ENCODE results near the gene ZNF784.

Gene ZNF784

GRCh38 chr19:55599842-55600661 is 24.3 kb downstream of the ZNF784 start, which contains the start of gene ZNF524:
Gene ZNF524 (plus strand): TSS chr19:55600288. CDS start chr19:55602113, 1,825 bp downstream.
- Histone ChIP-seq H3K4me2 (ENCODE audit: low read depth, low read length) (peak within 1 kb of the TSS; percentile 88), H3K9me3 (replicated peaks; ENCODE audit: insufficient read depth, low read length) (no peaks in the 10 kb centered on the region), H3K79me2 (ENCODE audit: low read length) (0 out of 2 replicates have a peak, but pooled peaks cover 7% of the 10 kb centered on the region), H3K36me3 (replicated peaks; ENCODE audit: insufficient read depth, low read length) (no peaks in the 10 kb centered on the region), H3K27ac (ENCODE audit: low read length) (peak within 1 kb of the TSS; percentile 80), H2AFZ (ENCODE audit: low read length) (peak within 1 kb of the TSS; percentile 63), H3K27me3 (replicated peaks; ENCODE audit: insufficient read depth, low read length) (no peaks in the 10 kb centered on the region), H3K9ac (ENCODE audit: low read length) (peak within 1 kb of the TSS; percentile 89), H3K4me1 (ENCODE audit: low read length) (peaks cover 12% of the 10 kb centered on the region; the same call in 1 of the 2 replicates), H3K4me3 (ENCODE audit: low read length) (peak within 1 kb of the TSS; percentile 68), H4K20me1 (ENCODE audit: insufficient read depth, low read length) (no peaks in the 10 kb centered on the region), H3F3A (ENCODE audit: insufficient read depth, low read length) (peaks cover 29% of the 10 kb centered on the region), H3K9me2 (replicated peaks; ENCODE audit: insufficient read depth, low read length) (no peaks in the 10 kb centered on the region)
- DNase-seq, result peak; percentile 88
- TF ChIP-seq EZH2phosphoT487 (IDR thresholded peaks at IDR 0.05; ENCODE audit: low read length), result no peak
- TF ChIP-seq, protein P1, sequence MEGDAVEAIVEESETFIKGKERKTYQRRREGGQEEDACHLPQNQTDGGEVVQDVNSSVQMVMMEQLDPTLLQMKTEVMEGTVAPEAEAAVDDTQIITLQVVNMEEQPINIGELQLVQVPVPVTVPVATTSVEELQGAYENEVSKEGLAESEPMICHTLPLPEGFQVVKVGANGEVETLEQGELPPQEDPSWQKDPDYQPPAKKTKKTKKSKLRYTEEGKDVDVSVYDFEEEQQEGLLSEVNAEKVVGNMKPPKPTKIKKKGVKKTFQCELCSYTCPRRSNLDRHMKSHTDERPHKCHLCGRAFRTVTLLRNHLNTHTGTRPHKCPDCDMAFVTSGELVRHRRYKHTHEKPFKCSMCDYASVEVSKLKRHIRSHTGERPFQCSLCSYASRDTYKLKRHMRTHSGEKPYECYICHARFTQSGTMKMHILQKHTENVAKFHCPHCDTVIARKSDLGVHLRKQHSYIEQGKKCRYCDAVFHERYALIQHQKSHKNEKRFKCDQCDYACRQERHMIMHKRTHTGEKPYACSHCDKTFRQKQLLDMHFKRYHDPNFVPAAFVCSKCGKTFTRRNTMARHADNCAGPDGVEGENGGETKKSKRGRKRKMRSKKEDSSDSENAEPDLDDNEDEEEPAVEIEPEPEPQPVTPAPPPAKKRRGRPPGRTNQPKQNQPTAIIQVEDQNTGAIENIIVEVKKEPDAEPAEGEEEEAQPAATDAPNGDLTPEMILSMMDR (IDR thresholded peaks at IDR 0.05; ENCODE audit: low read length), result no peak
- TF ChIP-seq EZH2 (optimal IDR thresholded peaks at IDR 0.05; ENCODE audit: low read depth, low read length), result no peak

DNA sequence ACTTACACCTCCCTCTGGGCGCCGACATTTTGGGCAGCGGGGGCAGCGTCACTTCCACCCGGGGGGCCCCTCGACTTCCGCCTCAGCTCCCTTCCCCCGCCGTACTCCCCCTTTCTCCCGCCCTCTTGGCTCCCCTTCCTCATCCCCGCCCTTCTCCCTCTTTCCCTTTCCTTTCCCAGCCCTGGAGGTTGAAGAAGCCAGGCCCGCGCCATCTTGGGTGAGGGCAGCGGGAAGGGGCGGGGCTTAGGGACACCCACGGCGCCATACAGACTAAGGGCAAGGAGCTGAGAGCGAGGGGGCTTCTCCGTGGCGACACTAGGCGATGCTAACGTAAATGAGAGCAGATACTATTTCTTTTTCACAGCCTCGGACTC is 24.9 kb downstream of the ZNF784 start, which contains the start of gene FIZ1:
Gene FIZ1 (minus strand): TSS at position 50 of the 374 bp plus-strand sequence. CDS start 1,652 bp downstream, outside the sequence.
- H2AFZ ChIP-seq (ENCODE audit: low read length), result peak within 1 kb of the TSS; percentile 63
- no peaks in the 10 kb centered on the region for H3K9me2 ChIP-seq (replicated peaks; ENCODE audit: insufficient read depth, low read length)
- no peaks in the 10 kb centered on the region for H3K36me3 ChIP-seq (replicated peaks; ENCODE audit: insufficient read depth, low read length)
- peak within 1 kb of the TSS; percentile 80 for H3K27ac ChIP-seq (ENCODE audit: low read length)
- H4K20me1 ChIP-seq (ENCODE audit: insufficient read depth, low read length), result no peaks in the 10 kb centered on the region
- no peaks in the 10 kb centered on the region for H3K9me3 ChIP-seq (replicated peaks; ENCODE audit: insufficient read depth, low read length)
- peak; percentile 93 for DNase-seq
- H3K27me3 ChIP-seq (replicated peaks; ENCODE audit: insufficient read depth, low read length), result no peaks in the 10 kb centered on the region
- H3K4me2 ChIP-seq (ENCODE audit: low read depth, low read length), result peak within 1 kb of the TSS; percentile 88
- H3F3A ChIP-seq (ENCODE audit: insufficient read depth, low read length), result peaks cover 23% of the 10 kb centered on the region
- H3K79me2 ChIP-seq (ENCODE audit: low read length), result 0 out of 2 replicates have a peak, but pooled peaks cover 7% of the 10 kb centered on the region
- peak within 1 kb of the TSS; percentile 68 for H3K4me3 ChIP-seq (ENCODE audit: low read length)
- H3K9ac ChIP-seq (ENCODE audit: low read length), result peak within 1 kb of the TSS; percentile 89
- H3K4me1 ChIP-seq (ENCODE audit: low read length), result peaks cover 8% of the 10 kb centered on the region; the same call in 1 of the 2 replicates
- TF ChIP-seq EZH2 (optimal IDR thresholded peaks at IDR 0.05; ENCODE audit: low read depth, low read length) (no peak), EZH2phosphoT487 (IDR thresholded peaks at IDR 0.05; ENCODE audit: low read length) (no peak)
- TF ChIP-seq, protein P1 (IDR thresholded peaks at IDR 0.05; ENCODE audit: low read length), result no peak

DNA sequence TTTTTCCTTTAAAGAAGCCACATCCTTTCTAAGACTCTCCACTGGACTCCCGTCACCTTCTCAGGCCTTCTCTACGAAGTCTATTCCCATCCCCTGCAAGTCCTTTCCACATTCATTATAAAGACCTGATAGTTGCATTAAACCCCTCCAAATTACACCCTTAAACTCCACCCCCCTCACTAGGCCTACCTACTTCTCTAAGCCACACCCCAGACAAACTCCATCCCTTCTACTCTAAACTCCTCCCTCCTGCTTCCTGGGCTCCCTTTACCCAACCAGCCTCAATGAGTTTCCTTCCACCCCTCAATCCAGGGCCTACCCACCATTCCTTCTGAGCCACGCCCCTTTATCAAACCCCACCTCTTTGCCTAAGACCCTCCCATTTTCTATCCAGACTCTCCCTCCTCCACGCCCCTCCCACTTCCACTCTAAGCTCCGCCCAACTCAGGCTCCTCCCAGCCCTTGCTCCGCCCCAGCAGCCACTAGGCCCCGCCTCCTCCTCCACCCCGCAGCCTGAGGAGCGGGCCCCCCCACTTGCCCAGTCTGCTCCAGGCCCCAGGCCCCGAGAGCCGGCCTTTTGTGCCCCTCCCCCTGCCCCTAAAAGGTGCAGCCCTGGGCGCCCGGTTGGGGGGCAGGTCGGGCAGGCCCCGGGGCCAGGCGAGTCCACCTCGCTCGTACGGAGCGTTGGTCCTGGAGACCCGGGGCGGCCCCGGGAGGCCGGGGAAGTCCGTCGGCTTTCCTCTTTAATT is 25.5 kb downstream of the ZNF784 start:
- Histone ChIP-seq H3K79me2 (ENCODE audit: low read length) (0 out of 2 replicates have a peak, but pooled peaks cover 7% of the 10 kb centered on the region), H3K4me2 (ENCODE audit: low read depth, low read length) (peak overlapping the region; percentile 48; the same call in 1 of the 2 replicates), H3K4me1 (ENCODE audit: low read length) (peaks cover 7% of the 10 kb centered on the region; the same call in 1 of the 2 replicates), H3F3A (ENCODE audit: insufficient read depth, low read length) (peaks cover 21% of the 10 kb centered on the region), H3K27me3 (replicated peaks; ENCODE audit: insufficient read depth, low read length) (no peaks in the 10 kb centered on the region), H4K20me1 (ENCODE audit: insufficient read depth, low read length) (no peaks in the 10 kb centered on the region), H2AFZ (ENCODE audit: low read length) (peak overlapping the region; percentile 63), H3K4me3 (ENCODE audit: low read length) (peak overlapping the region; percentile 68), H3K9me2 (replicated peaks; ENCODE audit: insufficient read depth, low read length) (no peaks in the 10 kb centered on the region), H3K9me3 (replicated peaks; ENCODE audit: insufficient read depth, low read length) (no peaks in the 10 kb centered on the region), H3K36me3 (replicated peaks; ENCODE audit: insufficient read depth, low read length) (no peaks in the 10 kb centered on the region), H3K9ac (ENCODE audit: low read length) (peak overlapping the region; percentile 89), H3K27ac (ENCODE audit: low read length) (peak overlapping the region; percentile 80)
- DNase-seq, result peak; percentile 88
- TF ChIP-seq, protein P1 (IDR thresholded peaks at IDR 0.05; ENCODE audit: low read length), result no peak
- no peak for TF ChIP-seq EZH2 (optimal IDR thresholded peaks at IDR 0.05; ENCODE audit: low read depth, low read length)
- TF ChIP-seq EZH2phosphoT487 (IDR thresholded peaks at IDR 0.05; ENCODE audit: low read length), result no peak
